IMR-90 (cell line): Measurements from ENCODE around the gene SSPN. TPM values are rescaled to one million over a fixed set of nuclear protein-coding genes. Genes with fewer than 3 reads are reported as not detected.
A peak's percentile ranks its signal among the peaks of the same experiment; 100 is the strongest.

Source experiments
- ATAC-seq: fragments of 200-7000 bp; cut with Tn5 transposase; 2 replicates; pipeline ENCODE4 v1.9.1; 2020; ENCODE audit warnings: low read depth, mild to moderate bottlenecking, moderate library complexity
- BruUV-seq: library from RNA; stranded (reverse); fragments of 400-500 nt; replicated peaks from 2 replicates; lab custom pipeline; 2021; lab: Mats Ljungman, UMichigan
- CTCF ChIA-PET: fragments of 300-600 bp; formaldehyde crosslinking; extraction: SDS; loops from one replicate; lab custom pipeline; 2021; ENCODE audit warnings: antibody characterized with exemption; lab: Yijun Ruan, JAX
- POLR2A ChIA-PET: fragments of 300-600 bp; sonication (Branson Sonifier 250); formaldehyde crosslinking; loops from one replicate; lab custom pipeline; 2022; ENCODE audit warnings: antibody characterized with exemption; ENCODE audit not compliant: unreplicated experiment; lab: Charles Lee
- DNase-seq: peaks from one replicate; pipeline ENCODE4 v3.0.0; 2013
- H2AFZ ChIP-seq: replicated peaks from 2 replicates; pipeline ENCODE3; 2013; ENCODE audit warnings: low read length, mild to moderate bottlenecking; ENCODE audit not compliant: poor library complexity
- H2AK5ac ChIP-seq: 2 replicates; pipeline ENCODE4 v1.6.1; 2013; ENCODE audit warnings: low read depth, low read length, inconsistent platforms
- H2AK9ac ChIP-seq: replicated peaks from 2 replicates; pipeline ENCODE3; 2013; ENCODE audit warnings: mild to moderate bottlenecking, low read depth, low read length, moderate library complexity; ENCODE audit not compliant: poor library complexity
- H2BK120ac ChIP-seq: 2 replicates; pipeline ENCODE4 v1.6.1; 2013; ENCODE audit warnings: low read depth, low read length, inconsistent platforms
- H2BK15ac ChIP-seq: 3 replicates; pipeline ENCODE4 v1.6.1; 2013; ENCODE audit warnings: low read depth, low read length, inconsistent platforms
- H2BK20ac ChIP-seq: 2 replicates; pipeline ENCODE4 v1.6.1; 2013; ENCODE audit warnings: low read depth, mild to moderate bottlenecking, inconsistent platforms, low read length, moderate library complexity
- H2BK5ac ChIP-seq: 2 replicates; pipeline ENCODE4 v1.6.1; 2013; ENCODE audit warnings: mild to moderate bottlenecking, low read depth, low read length, inconsistent platforms; ENCODE audit not compliant: poor library complexity, severe bottlenecking
- H3K14ac ChIP-seq: replicated peaks from 2 replicates; pipeline ENCODE4 v1.6.1; 2013; ENCODE audit warnings: low read depth, low read length, inconsistent platforms
- H3K18ac ChIP-seq: 2 replicates; pipeline ENCODE4 v1.6.1; 2013; ENCODE audit warnings: low read depth, low read length, control low read depth
- H3K23ac ChIP-seq: 2 replicates; pipeline ENCODE4 v1.6.1; 2013; ENCODE audit warnings: low read depth, low read length, inconsistent platforms
- H3K27ac ChIP-seq: 2 replicates; pipeline ENCODE4 v1.5.1; 2013; ENCODE audit warnings: mild to moderate bottlenecking, control low read depth, low read length; ENCODE audit not compliant: insufficient read depth
- H3K27me3 ChIP-seq: 2 replicates; pipeline ENCODE4 v1.6.1; 2013; ENCODE audit warnings: low read length; ENCODE audit not compliant: control insufficient read depth, insufficient read depth
- H3K36me3 ChIP-seq: 2 replicates; pipeline ENCODE4 v1.6.1; 2013; ENCODE audit warnings: low read length, mixed read lengths; ENCODE audit not compliant: control insufficient read depth, insufficient read depth
- H3K4ac ChIP-seq: 2 replicates; pipeline ENCODE4 v1.6.1; 2013; ENCODE audit warnings: low read depth, low read length, inconsistent platforms
- H3K4me1 ChIP-seq: 2 replicates; pipeline ENCODE4 v1.6.1; 2013; ENCODE audit warnings: low read length, mixed read lengths; ENCODE audit not compliant: control insufficient read depth, insufficient read depth
- H3K4me2 ChIP-seq: 2 replicates; pipeline ENCODE4 v1.6.1; 2013; ENCODE audit warnings: low read depth, mild to moderate bottlenecking, control low read depth, low read length, moderate library complexity
- H3K4me3 ChIP-seq: 2 replicates; pipeline ENCODE4 v1.5.1; 2013; ENCODE audit warnings: low read depth, mild to moderate bottlenecking, control low read depth, low read length, moderate library complexity; ENCODE audit not compliant: insufficient read depth
- H3K56ac ChIP-seq: 2 replicates; pipeline ENCODE4 v1.6.1; 2013; ENCODE audit warnings: low read length, inconsistent platforms; ENCODE audit not compliant: insufficient read depth; ENCODE audit errors: extremely low read depth
- H3K79me1 ChIP-seq, 2 experiments: 2 replicates each; pipeline ENCODE4 v1.6.1; 2013; ENCODE audit warnings: low read length in 2 of 2, inconsistent platforms in 1 of 2, low read depth in 1 of 2
- H3K9ac ChIP-seq: 2 replicates; pipeline ENCODE4 v1.6.1; 2013; ENCODE audit warnings: low read depth, low read length, control low read depth
- H3K9me1 ChIP-seq: 2 replicates; pipeline ENCODE4 v1.6.1; 2013; ENCODE audit warnings: low read length, inconsistent platforms; ENCODE audit not compliant: insufficient read depth
- H3K9me3 ChIP-seq: 2 replicates; pipeline ENCODE4 v1.6.1; 2013; ENCODE audit warnings: low read length; ENCODE audit not compliant: control insufficient read depth, insufficient read depth
- H4K20me1 ChIP-seq: 2 replicates; pipeline ENCODE4 v1.6.1; 2013; ENCODE audit warnings: low read length, inconsistent platforms; ENCODE audit not compliant: insufficient read depth
- H4K5ac ChIP-seq: 2 replicates; pipeline ENCODE4 v1.6.1; 2013; ENCODE audit warnings: mild to moderate bottlenecking, low read depth, low read length, control low read depth
- H4K8ac ChIP-seq, 2 experiments: 2 replicates each; pipeline ENCODE4 v1.6.1; 2013; ENCODE audit warnings: low read depth in 2 of 2, low read length in 2 of 2, control low read depth in 1 of 2, inconsistent platforms in 1 of 2
- H4K91ac ChIP-seq: 2 replicates; pipeline ENCODE4 v1.6.1; 2013; ENCODE audit warnings: low read depth, low read length, inconsistent platforms; ENCODE audit not compliant: insufficient read depth
- BHLHE40 ChIP-seq: fragments of 150-350 bp; IDR thresholded peaks from 2 replicates; pipeline ENCODE4 v1.6.1; 2016; ENCODE audit warnings: mild to moderate bottlenecking, low read depth, low read length
- CEBPB ChIP-seq: IDR thresholded peaks from 2 replicates; pipeline ENCODE4 v1.6.1; 2012; ENCODE audit warnings: low read depth, low read length, improper control_type of control experiment
- CHD1 ChIP-seq: IDR thresholded peaks from 2 replicates; pipeline ENCODE4 v1.6.1; 2012; ENCODE audit warnings: low read depth, low read length, improper control_type of control experiment
- CTCF ChIP-seq: conservative IDR thresholded peaks from 2 replicates; pipeline ENCODE4 v1.5.1; 2012; ENCODE audit warnings: mild to moderate bottlenecking, low read depth, low read length, improper control_type of control experiment
- FOS ChIP-seq: fragments of 150-350 bp; IDR thresholded peaks from 2 replicates; pipeline ENCODE4 v1.6.1; 2016; ENCODE audit warnings: low read depth, low read length
- MAFK ChIP-seq: IDR thresholded peaks from 2 replicates; pipeline ENCODE4 v1.6.1; 2012; ENCODE audit warnings: low read depth, low read length, improper control_type of control experiment
- MAZ ChIP-seq: IDR thresholded peaks from 2 replicates; pipeline ENCODE4 v1.6.1; 2012; ENCODE audit warnings: low read depth, mild to moderate bottlenecking, low read length, improper control_type of control experiment, moderate library complexity, borderline replicate concordance
- MXI1 ChIP-seq: IDR thresholded peaks from 2 replicates; pipeline ENCODE4 v1.6.1; 2012; ENCODE audit warnings: low read depth, mild to moderate bottlenecking, low read length, moderate library complexity, borderline replicate concordance
- NFE2L2 ChIP-seq: fragments of 150-350 bp; IDR thresholded peaks from 2 replicates; pipeline ENCODE4 v1.6.1; 2016; ENCODE audit warnings: low read depth, mild to moderate bottlenecking, low read length
- POLR2A ChIP-seq: IDR thresholded peaks from 2 replicates; pipeline ENCODE4 v1.6.1; 2012; ENCODE audit warnings: mild to moderate bottlenecking, low read depth, low read length
- RAD21 ChIP-seq: IDR thresholded peaks from 2 replicates; pipeline ENCODE4 v1.6.1; 2012; ENCODE audit warnings: low read length, improper control_type of control experiment
- RCOR1 ChIP-seq: IDR thresholded peaks from 2 replicates; pipeline ENCODE4 v1.6.1; 2012; ENCODE audit warnings: mild to moderate bottlenecking, low read length, improper control_type of control experiment; ENCODE audit not compliant: insufficient replicate concordance
- RFX5 ChIP-seq: IDR thresholded peaks from 2 replicates; pipeline ENCODE4 v1.8.0; 2012; ENCODE audit warnings: low read depth, mild to moderate bottlenecking, low read length, moderate library complexity
- SMC3 ChIP-seq: fragments of 150-350 bp; IDR thresholded peaks from 2 replicates; pipeline ENCODE4 v1.6.1; 2016; ENCODE audit warnings: low read depth, mild to moderate bottlenecking, antibody characterized with exemption, low read length, moderate library complexity
- USF2 ChIP-seq: fragments of 150-350 bp; IDR thresholded peaks from 2 replicates; pipeline ENCODE4 v1.6.1; 2017; ENCODE audit warnings: mild to moderate bottlenecking, antibody characterized with exemption, low read length, low read depth
- WGBS, 2 experiments: methylation state at CpG; one replicate each; pipeline versions ENCODE4 v1.1.5 to v1.1.7; 2013; ENCODE audit warnings: missing lambda C conversion rate in 2 of 2; ENCODE audit not compliant: insufficient read length in 1 of 2; ENCODE audit errors: extremely low coverage in 2 of 2; 5-methylcytosine and 5-hydroxymethylcytosine counted together
- dilution Hi-C: fragments of 300-500 bp; cut with HindIII; formaldehyde crosslinking; loops from one replicate; pipeline ENCODE4 v1.14.3; 2018; ENCODE audit warnings: low sequenced_read_pairs; ENCODE audit not compliant: unreplicated experiment
- in situ Hi-C: fragments of 300-500 bp; cut with MboI; formaldehyde crosslinking; loops from 3 replicates; pipeline ENCODE4 v1.14.3; 2019; ENCODE audit warnings: low sequenced_read_pairs, inconsistent platforms, mixed read lengths
- intact Hi-C: fragments of 100-400 bp; cut with micrococcal nuclease; formaldehyde crosslinking; loops from 2 replicates; pipeline ENCODE4 v1.10.0; 2022
- polyA plus RNA-seq, 3 experiments: library from polyadenylated mRNA; depleted of rRNA; stranded (reverse); fragments of >200 nt; gene quantifications; 2 replicates each; pipeline ENCODE4 v1.2.3, GENCODE V29; 2012; ENCODE audit warnings: low replicate concordance in 1 of 3
- total RNA-seq: library from RNA; depleted of rRNA; stranded (reverse); fragments of >200 nt; gene quantifications from 2 replicates; pipeline ENCODE4 v1.2.3, GENCODE V29; 2012
- TF ChIP-seq, protein P1 (sequence below): fragments of 150-350 bp; IDR thresholded peaks from 2 replicates; pipeline ENCODE4 v1.6.1; 2016; ENCODE audit warnings: low read depth, mild to moderate bottlenecking, low read length, moderate library complexity, borderline replicate concordance

The SSPN gene
- total and polyA plus RNA-seq, 2 of the 4 experiments (the other 2 are of a cell fraction) = 3.5 to 5.6 TPM

DNA sequence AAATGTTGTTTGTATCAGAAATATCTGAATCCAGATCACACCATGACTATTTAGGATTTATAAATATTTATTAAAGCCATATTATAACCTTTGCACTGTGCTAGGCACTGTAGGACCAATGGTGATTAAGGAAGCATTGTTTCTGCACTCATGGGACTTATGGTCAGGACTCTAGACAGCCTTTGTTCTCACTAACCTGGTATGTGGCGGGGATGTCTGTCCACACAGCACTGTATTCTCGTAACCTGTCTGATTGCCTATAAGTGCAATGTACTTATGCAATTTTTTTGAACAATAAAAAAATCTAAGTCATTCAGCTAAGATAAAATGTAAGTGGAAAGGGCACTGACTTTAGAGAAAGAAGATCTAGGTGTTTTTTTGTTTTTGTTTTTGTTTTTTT is 6.7 kb upstream of the SSPN start:
- H3K4me1 ChIP-seq = peaks cover 5% of the 10 kb centered on the region; the same call in 1 of the 2 replicates
- H3K9ac ChIP-seq = no peak overlapping the region
- no peak for TF ChIP-seq SMC3
- no peak for TF ChIP-seq RAD21
- no peak for TF ChIP-seq MAFK
- TF ChIP-seq BHLHE40 = no peak
- TF ChIP-seq FOS = no peak
- TF ChIP-seq RFX5 = no peak
- TF ChIP-seq CTCF = no peak
- no peak for TF ChIP-seq MAZ
- TF ChIP-seq POLR2A = no peak
- no peak for TF ChIP-seq CHD1
- no peak for TF ChIP-seq MXI1
- no peak for TF ChIP-seq CEBPB
- TF ChIP-seq, protein P1, sequence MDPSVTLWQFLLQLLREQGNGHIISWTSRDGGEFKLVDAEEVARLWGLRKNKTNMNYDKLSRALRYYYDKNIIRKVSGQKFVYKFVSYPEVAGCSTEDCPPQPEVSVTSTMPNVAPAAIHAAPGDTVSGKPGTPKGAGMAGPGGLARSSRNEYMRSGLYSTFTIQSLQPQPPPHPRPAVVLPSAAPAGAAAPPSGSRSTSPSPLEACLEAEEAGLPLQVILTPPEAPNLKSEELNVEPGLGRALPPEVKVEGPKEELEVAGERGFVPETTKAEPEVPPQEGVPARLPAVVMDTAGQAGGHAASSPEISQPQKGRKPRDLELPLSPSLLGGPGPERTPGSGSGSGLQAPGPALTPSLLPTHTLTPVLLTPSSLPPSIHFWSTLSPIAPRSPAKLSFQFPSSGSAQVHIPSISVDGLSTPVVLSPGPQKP = no peak
- no peak for TF ChIP-seq NFE2L2
- TF ChIP-seq RCOR1 = no peak
- no peak for TF ChIP-seq USF2
- no peak overlapping the region for H3K4me3 ChIP-seq
- in situ Hi-C loops (no loop called here), dilution Hi-C loops (no loop called here), intact Hi-C loops (no loop called here)
- ATAC-seq (no peak), DNase-seq (peak; percentile 14)
- no peaks in the 10 kb centered on the region for H3K79me1 ChIP-seq
- H2BK15ac ChIP-seq = no peak overlapping the region; the same call in 2 of the 3 replicates
- peak overlapping the region; percentile 67 for H3K4ac ChIP-seq
- H4K91ac ChIP-seq = no peak overlapping the region
- H2AFZ ChIP-seq = no peak overlapping the region
- no peak overlapping the region for H3K56ac ChIP-seq
- H3K9me1 ChIP-seq = peaks cover 2% of the 10 kb centered on the region; the same call in 1 of the 2 replicates
- H3K27me3 ChIP-seq = peaks cover 3% of the 10 kb centered on the region; the same call in 1 of the 2 replicates
- peak overlapping the region; percentile 74; the same call in 1 of the 2 replicates for H3K14ac ChIP-seq
- H4K20me1 ChIP-seq = no peaks in the 10 kb centered on the region
- H2BK120ac ChIP-seq = peak overlapping the region; percentile 73; the same call in 1 of the 2 replicates
- H4K8ac ChIP-seq = peak overlapping the region in 1 of 2 experiments; percentile 22; a peak in 1 of 4 replicates
- peak overlapping the region; percentile 3; the same call in 1 of the 2 replicates for H2AK5ac ChIP-seq
- ChIA-PET CTCF (interaction anchor here (0.6 kb wide), 1 partner anchor 184 kb away, joined by 3 read pairs; no protein-coding TSS in a partner anchor), POLR2A (no interaction called here)
- no peak overlapping the region for H4K5ac ChIP-seq
- H3K9me3 ChIP-seq = peaks cover 3% of the 10 kb centered on the region
- H3K23ac ChIP-seq = no peak overlapping the region
- H2AK9ac ChIP-seq = no peak overlapping the region
- H3K36me3 ChIP-seq = no peaks in the 10 kb centered on the region
- peak overlapping the region; percentile 90 for H3K18ac ChIP-seq
- H3K27ac ChIP-seq = no peak overlapping the region
- no peak overlapping the region for H2BK5ac ChIP-seq
- no TSS peak for BruUV-seq
- H3K4me2 ChIP-seq = no peak overlapping the region
- WGBS, 2 experiments = no CpG with 5 or more reads among the region's 2 CpGs
- H2BK20ac ChIP-seq = peak overlapping the region; percentile 53; the same call in 1 of the 2 replicates
